ENCODE results near the gene ABO.
"Not testable (repeated sequence)": the region's sequence is repeated elsewhere in the genome, so short reads cannot be mapped to it uniquely, and the experiment has no call there.

ABO gene

GRCh38 chr9:133275105-133276000 lies at the start of gene ABO:
Gene ABO (minus strand): TSS chr9:133275201.
- no peak for DNase-seq

GRCh38 chr9:133323991-133324703 lies 49.1 kb upstream of the ABO start:
- no peak for DNase-seq

GRCh38 chr9:133323211-133323610 lies 48.2 kb upstream of the ABO start:
- no peak for DNase-seq

GRCh38 chr9:133322701-133323100 lies 47.7 kb upstream of the ABO start:
- no peak for DNase-seq

- DNase-seq: no peak
Observed at GRCh38 chr9:133321411-133321935, 46.5 kb upstream of the ABO start.

- DNase-seq: no peak
Observed at GRCh38 chr9:133320421-133320881, 45.5 kb upstream of the ABO start.

- not testable (repeated sequence) for DNase-seq
Observed at GRCh38 chr9:133317551-133317950, 42.5 kb upstream of the ABO start.

GRCh38 chr9:133315997-133316396 lies 41.0 kb upstream of the ABO start:
- DNase-seq: no peak

GRCh38 chr9:133309608-133310007 lies 34.6 kb upstream of the ABO start:
- DNase-seq: no peak

- DNase-seq: no peak
Observed at GRCh38 chr9:133307301-133307700, 32.3 kb upstream of the ABO start.

- no peak for DNase-seq
Observed at GRCh38 chr9:133306242-133307204, 31.5 kb upstream of the ABO start.

GRCh38 chr9:133305731-133306130 lies 30.7 kb upstream of the ABO start:
- DNase-seq: no peak

GRCh38 chr9:133304477-133305377 lies 29.7 kb upstream of the ABO start:
- DNase-seq: no peak

GRCh38 chr9:133304158-133304470 lies 29.1 kb upstream of the ABO start:
- DNase-seq: no peak

GRCh38 chr9:133303266-133304157 lies 28.5 kb upstream of the ABO start:
- DNase-seq: no peak

GRCh38 chr9:133301253-133302230 lies 26.5 kb upstream of the ABO start:
- no peak for DNase-seq

GRCh38 chr9:133299996-133300395 lies 25.0 kb upstream of the ABO start:
- DNase-seq: not testable (repeated sequence)

- no peak for DNase-seq
Observed at GRCh38 chr9:133294257-133294656, 19.3 kb upstream of the ABO start.

GRCh38 chr9:133290751-133291302 lies 15.8 kb upstream of the ABO start:
- no peak for DNase-seq

Data from CD4-positive, alpha-beta T cell treated with Interleukin-10 for 1 hour (primary cell).